EH (cell line): ENCODE data around the gene MGAT4A.

Experiments
- DNase-seq: peaks from one replicate; pipeline ENCODE4 v3.0.0-alpha.2; 2015; ENCODE audit warnings: low read depth

The MGAT4A gene

DNA sequence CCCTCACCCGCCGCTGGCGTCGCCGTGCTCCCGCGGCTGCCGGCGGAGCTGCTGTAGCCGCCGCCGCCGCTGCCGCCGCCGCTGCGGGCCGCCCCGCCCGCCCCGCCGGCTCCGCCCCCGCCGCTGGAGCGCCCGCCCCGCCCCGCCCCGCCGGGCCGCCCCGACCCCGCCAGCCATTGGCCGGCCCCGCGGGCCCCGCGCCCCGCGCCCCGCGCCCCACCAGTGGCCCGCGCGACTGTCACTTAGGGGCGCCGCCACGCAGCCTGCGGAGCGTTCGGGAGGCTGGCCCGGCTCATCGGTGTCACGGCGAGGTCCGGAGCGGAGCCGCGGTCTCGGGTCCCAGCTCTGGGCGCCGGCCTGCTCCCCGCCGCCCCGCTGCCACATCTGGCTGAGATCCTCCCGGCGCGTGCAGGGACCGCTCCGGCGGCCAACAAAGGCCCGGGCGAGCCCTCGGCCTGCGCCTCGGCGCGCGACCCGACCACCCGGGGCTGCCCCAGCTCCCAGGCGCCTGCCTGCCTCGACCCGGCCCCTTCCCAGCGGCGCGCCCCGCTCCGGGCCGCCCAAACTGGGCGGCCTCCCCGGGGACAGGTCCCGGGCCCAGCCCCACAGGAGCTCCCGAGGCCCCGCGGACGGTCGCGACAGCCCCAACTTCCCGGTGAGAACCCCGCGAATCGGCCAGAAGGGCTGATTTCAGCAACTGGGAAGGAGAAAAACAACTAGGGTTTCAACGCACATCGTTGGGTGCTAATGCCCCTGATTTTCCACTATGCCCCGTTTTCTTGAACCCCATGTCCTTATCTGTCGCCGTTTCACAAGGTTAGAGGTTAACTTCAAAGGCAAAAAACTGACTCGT lies at the start of gene MGAT4A:
Gene MGAT4A, minus strand, starts transcription at position 92 of the 853 bp plus-strand sequence. CDS start 4,800 bp downstream, outside the sequence.
- peak; percentile 41 for DNase-seq

DNA sequence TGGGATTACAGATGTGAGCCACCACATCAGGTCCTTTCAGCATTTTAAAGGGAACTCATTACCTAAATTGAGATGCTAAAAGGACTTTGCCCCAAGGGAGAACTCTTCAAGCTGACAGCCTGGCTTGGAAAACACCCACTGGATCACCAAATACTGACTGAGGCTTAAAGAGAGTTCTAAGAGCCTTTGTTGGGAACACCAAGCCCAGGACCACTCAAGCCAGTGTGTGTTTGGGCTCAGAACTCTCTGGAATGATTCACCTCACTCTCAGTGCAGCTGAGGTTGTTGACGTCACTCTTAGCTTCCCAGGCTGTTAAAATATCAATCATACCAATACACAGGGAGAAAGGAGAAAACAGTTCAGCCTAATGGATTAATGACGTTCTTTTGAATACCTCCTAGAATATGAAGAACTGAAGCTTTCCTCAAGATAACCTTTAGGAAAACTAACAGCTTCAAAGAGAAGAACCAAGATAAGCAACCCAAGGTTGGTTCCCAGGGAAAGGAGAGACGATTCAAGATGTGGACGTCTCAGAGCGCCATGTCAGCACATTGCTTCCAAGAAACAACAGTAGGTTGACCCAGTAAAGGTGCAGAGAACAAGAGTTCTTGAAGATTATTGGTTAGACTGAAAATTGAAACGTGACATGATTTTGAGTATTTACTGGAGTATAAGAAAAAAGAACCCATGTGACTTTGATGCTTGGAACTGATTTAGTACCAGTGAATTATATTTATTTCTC lies 48.0 kb upstream of the MGAT4A start:
- DNase-seq = no peak

DNA sequence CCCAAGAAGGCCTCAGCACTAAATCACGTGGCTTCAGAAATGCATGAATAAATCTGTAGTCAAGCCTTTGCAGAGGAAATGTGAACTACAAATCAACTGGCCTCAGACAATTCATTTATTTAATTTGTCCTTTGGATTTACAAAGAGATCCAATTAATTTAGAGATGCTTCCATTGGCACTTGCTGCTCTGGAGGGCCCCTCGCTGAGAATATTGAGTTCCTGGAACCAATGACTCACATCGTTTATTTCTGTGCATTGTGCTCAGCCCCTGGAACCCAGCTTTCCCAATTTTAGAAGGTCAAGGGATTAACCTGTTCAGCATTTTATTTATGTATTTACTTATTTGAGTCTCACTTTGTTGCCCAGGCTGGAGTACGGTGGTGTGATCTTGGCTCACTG lies 47.2 kb upstream of the MGAT4A start:
- DNase-seq = no peak

GRCh38 chr2:98777710-98778109 lies 46.8 kb upstream of the MGAT4A start:
- no peak for DNase-seq

GRCh38 chr2:98777076-98777475 lies 46.1 kb upstream of the MGAT4A start:
- no peak for DNase-seq

DNA sequence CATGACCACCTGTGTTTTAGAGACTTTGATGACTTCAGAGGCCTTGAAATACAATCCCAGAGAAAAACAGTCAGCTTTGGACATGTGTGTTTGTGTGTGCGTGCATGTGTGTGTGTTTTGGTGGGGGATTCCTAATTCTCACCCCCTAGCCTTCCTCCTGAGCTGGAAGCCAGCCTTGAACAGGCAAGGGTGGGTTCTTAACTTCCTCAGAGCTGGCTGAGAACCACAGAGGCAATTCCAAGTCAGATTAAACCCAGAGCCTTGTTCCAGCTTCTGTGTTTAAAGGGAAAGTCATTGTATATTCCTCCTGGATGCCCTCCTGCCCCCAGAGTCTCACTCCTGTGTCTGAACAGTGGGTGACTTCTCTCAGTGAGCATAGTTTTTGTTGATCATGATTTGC lies 45.2 kb upstream of the MGAT4A start:
- no peak for DNase-seq

GRCh38 chr2:98775146-98775986 lies 44.4 kb upstream of the MGAT4A start:
- DNase-seq = no peak

GRCh38 chr2:98773907-98774306 lies 43.0 kb upstream of the MGAT4A start:
- no peak for DNase-seq

DNA sequence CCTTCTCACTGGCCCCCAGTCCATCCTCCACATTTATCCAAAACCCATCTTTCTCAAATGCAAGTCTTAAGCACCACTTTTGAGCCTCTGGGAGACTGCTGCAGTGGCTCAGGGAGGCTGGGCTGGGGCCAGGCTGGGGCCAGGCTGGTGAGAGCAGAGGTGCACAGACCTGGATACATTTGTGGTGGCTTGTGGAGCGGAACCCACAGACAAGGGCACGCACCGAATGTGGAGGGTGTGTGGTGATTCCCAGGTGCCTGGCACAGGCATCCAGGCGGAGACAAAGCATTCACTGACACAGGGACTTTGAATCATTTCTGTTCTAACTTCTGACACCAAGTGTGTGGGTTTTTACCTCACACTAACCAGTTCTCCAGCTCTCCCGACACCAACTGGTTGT lies 42.2 kb upstream of the MGAT4A start:
- DNase-seq = no peak

GRCh38 chr2:98772536-98772935 lies 41.6 kb upstream of the MGAT4A start:
- DNase-seq = no peak

DNA sequence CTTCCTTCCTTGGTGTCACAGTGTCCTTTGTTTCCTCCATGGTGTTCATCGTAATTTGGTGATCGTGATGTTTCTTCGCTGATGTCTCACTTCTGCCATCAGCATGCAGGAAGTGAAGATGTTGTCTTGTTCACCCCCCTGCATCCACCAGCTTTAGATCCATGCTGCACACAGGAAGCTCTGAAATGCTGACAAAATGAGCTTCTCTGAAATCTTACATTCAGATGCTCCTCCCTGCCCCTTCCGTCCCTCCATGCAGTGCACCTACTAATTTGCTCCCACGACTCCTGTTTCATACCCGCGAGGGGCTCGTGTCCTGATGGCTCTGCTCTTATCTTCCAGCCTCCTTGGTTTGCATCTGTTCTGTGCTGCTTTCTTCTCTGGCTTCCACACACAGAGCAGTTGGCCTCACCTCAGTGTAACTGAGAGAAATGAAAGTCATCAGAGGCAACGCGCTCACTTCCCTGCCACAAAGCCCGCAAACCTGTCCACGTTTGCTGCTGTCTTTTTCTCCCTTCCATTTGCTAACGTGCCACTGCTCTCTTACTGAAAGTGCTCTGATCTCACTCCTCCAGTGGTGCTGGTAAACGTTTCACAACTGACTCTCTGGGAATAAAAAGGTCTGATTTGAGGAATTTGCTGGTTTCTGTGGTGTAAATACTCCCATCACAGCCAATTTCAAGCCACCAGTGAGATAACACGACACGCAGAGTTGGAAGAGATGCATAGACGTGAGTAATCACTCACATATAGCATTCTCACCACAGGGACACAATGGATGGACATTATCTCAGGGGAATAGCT lies 41.0 kb upstream of the MGAT4A start:
- no peak for DNase-seq

DNA sequence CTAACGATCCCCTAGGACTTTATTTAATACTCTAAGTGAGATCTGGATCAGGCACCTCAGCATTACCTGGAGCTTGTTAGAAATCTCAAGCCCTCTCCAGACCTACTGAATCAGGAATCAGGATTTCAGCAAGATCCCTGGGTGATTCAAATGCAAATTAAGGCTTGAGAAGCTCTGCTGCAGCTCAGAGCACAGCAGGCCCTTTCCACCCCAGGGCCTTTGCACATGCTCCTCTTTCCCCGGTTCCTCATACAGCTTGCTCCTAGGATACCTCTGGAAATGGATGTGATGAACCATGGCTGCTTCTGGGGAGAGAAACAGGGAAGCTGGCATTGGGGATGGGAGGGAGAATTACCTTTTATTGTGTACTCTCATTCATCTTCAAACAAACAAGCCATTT lies 40.3 kb upstream of the MGAT4A start:
- no peak for DNase-seq

DNA sequence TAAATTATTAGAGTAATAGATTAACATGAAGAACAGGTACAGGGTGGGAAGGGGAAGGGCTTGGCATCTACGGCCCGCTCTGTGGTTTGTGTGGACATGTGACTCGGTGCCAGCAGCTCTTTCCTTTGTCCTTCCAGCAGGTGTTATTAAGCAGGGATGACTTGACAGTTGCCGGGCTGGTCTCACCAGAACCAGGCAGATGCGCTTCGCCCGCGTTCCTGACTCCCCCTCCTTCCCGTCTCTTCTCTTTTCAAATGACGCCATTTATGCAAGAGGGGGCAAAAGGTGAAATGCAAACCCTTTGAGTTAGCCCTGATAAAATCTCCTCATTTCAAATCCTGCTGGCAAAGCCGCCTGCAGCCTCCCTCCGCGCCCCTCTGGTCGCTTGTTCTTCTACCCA lies 38.9 kb upstream of the MGAT4A start:
- DNase-seq = no peak

- DNase-seq = no peak
Measured at GRCh38 chr2:98769114-98769476, 38.2 kb upstream of the MGAT4A start.

GRCh38 chr2:98768384-98769113 lies 37.6 kb upstream of the MGAT4A start:
- DNase-seq = peak; percentile 48

DNA sequence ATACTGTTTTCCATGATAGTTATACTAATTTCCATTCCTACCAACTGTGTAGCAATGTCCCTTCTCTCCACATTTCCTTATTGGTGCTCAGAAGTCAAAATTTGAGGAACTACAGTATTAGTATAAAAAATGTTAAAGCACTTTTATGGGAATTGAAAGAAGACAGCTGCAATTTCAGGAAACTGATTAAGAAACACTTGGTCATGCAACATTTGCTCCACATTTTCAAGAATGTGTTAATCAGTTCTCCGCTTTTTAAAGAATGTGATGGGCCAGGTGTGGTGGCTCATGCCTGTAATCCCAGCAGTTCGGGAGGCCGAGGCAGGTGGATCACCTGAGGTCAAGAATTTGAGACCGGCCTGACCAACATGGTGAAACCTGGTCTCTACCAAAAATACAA lies 33.6 kb upstream of the MGAT4A start:
- no peak for DNase-seq

DNA sequence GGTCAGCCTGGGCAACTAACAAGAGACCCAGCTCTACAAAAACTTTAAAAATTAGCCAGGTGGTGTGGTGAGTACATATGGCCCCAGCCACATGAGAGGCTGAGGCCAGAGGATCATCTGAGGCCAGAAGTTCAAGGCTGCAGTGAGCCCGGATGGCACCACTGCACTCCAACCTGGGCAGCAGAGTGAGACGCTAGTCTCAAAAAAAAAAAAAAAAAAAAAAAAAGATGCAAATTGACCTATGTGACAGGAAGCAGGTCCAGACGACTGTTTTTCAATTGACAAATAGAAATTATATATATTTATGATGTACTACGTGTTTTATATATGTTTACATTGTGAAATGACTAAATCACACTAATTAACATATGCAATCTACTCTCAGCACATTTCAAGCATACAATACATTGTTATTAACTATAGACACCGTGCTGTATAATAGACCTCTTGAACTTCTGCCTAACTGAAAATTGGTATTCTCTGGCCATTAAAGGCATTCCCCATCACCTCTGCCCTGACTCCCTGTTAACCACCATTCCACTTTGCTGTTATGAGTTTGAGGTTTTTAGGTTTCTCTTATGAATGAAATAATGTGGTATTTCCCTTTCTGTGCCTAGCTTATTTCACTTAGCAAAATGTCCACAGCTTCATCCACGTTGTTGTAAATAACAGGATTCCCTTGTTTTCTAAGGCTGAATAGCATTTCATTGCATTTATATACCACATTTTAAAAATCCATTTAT lies 32.4 kb upstream of the MGAT4A start:
- DNase-seq = no peak

- no peak for DNase-seq
Measured at GRCh38 chr2:98761909-98762308, 31.0 kb upstream of the MGAT4A start.

DNA sequence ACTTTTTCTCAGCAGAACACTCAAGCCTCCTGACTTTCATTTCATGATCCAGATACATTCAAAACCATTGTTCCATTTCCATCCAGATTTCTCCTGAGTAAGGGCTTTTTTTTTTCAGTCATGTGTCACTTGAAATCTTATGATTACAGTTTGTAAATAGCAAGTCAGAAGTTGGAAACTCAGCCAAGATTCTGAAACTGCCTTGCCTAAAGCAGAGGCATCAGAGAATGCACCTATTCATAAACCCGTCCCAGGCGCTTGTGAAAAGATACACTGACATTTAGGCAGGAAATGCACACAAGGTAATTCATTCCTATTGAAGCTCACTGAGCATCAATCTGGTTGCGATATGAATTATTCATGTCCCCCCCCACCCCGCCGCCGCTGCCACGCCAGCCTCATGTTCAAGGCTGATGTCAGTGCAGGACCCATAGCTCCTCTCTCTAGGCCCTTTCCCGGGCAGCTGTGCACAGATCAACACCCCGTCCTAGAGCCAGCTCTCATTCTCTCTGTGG lies 30.4 kb upstream of the MGAT4A start:
- no peak for DNase-seq
